CD14-positive monocyte (primary cell): ENCODE measurements around the gene MRRF. TPM values are rescaled to one million over a fixed set of nuclear protein-coding genes. Genes with fewer than 3 reads are reported as not detected.
A peak's percentile ranks its signal among the peaks of the same experiment; 100 is the strongest.

Experiments used
- DNase-seq, 3 donors: peaks; one replicate each; pipeline ENCODE4 v3.0.0-alpha.2; 2011 to 2022
- H2AFZ ChIP-seq: 2 replicates; pipeline ENCODE4 v1.6.0; 2012; ENCODE audit warnings: mild to moderate bottlenecking, low read depth, low read length, inconsistent platforms; ENCODE audit not compliant: insufficient read depth, poor library complexity, severe bottlenecking
- H3K27ac ChIP-seq, 2 donors: 1 replicate in 1 of 2; 2 replicates in 1 of 2; pipeline ENCODE4 v1.5.1; 2012 to 2013; ENCODE audit warnings: low read length in 2 of 2, control low read depth in 1 of 2, inconsistent platforms in 1 of 2, low read depth in 1 of 2, mild to moderate bottlenecking in 1 of 2
- H3K27me3 ChIP-seq, 2 donors: one replicate each; pipeline versions ENCODE4 v1.6.0 to v1.6.1; 2011 to 2013; ENCODE audit warnings: low read length in 2 of 2; ENCODE audit not compliant: control insufficient read depth in 2 of 2, insufficient read depth in 2 of 2
- H3K36me3 ChIP-seq, 2 donors: replicated peaks in 1 of 2; 1 replicate in 1 of 2; 2 replicates in 1 of 2; pipeline versions ENCODE4 v1.5.1 to v1.6.1; 2012 to 2013; ENCODE audit warnings: low read length in 2 of 2, control low read depth in 1 of 2, inconsistent platforms in 1 of 2, mild to moderate bottlenecking in 1 of 2; ENCODE audit not compliant: insufficient read depth in 2 of 2, control insufficient read depth in 1 of 2
- H3K4me1 ChIP-seq, 2 donors: 1 replicate in 1 of 2; 2 replicates in 1 of 2; pipeline versions ENCODE4 v1.5.1 to v1.6.1; 2012 to 2013; ENCODE audit warnings: low read length in 2 of 2, control low read depth in 1 of 2, inconsistent platforms in 1 of 2, mild to moderate bottlenecking in 1 of 2, moderate library complexity in 1 of 2; ENCODE audit not compliant: insufficient read depth in 2 of 2, control insufficient read depth in 1 of 2
- H3K4me2 ChIP-seq: replicated peaks from 2 replicates; pipeline ENCODE3; 2012; ENCODE audit warnings: low read length, moderate library complexity, mild to moderate bottlenecking; ENCODE audit not compliant: poor library complexity, severe bottlenecking; ENCODE audit errors: extremely low read depth
- H3K4me3 ChIP-seq, 3 experiments: fragments of 200-600 bp in 1 of 3; sonication (generic) in 1 of 3; replicated peaks in 1 of 3; 1 replicate in 2 of 3; 2 replicates in 1 of 3; pipeline ENCODE4 v1.5.1; 2011 to 2013; ENCODE audit warnings: low read length in 3 of 3, mild to moderate bottlenecking in 3 of 3, control low read depth in 2 of 3, low read depth in 2 of 3, inconsistent platforms in 1 of 3, moderate library complexity in 1 of 3
- H3K79me2 ChIP-seq: 2 replicates; pipeline ENCODE4 v1.6.0; 2012; ENCODE audit warnings: mild to moderate bottlenecking, control low read depth, inconsistent platforms, low read length, moderate library complexity; ENCODE audit not compliant: insufficient read depth
- H3K9ac ChIP-seq: 2 replicates; pipeline ENCODE4 v1.6.0; 2017; ENCODE audit warnings: low read length, mild to moderate bottlenecking; ENCODE audit not compliant: insufficient read depth, poor library complexity, severe bottlenecking
- H3K9me3 ChIP-seq, 2 donors: replicated peaks in 1 of 2; 1 replicate in 1 of 2; 2 replicates in 1 of 2; pipeline versions ENCODE4 v1.5.1 to v1.6.1; 2012 to 2013; ENCODE audit warnings: low read length in 2 of 2, control low read depth in 1 of 2; ENCODE audit not compliant: control insufficient read depth in 1 of 2, insufficient read depth in 1 of 2
- H4K20me1 ChIP-seq: 2 replicates; pipeline ENCODE4 v1.6.0; 2012; ENCODE audit warnings: mild to moderate bottlenecking, low read length, control low read depth, moderate library complexity; ENCODE audit not compliant: insufficient read depth
- H3K27ac Mint-ChIP-seq, 7 donors: one replicate each; pipeline ENCODE4 v1.8.0; 2020; ENCODE audit warnings: mild to moderate bottlenecking in 7 of 7, mixed read lengths in 7 of 7, moderate library complexity in 6 of 7, inconsistent platforms in 2 of 7
- H3K27me3 Mint-ChIP-seq, 3 donors: one replicate each; pipeline ENCODE4 v1.8.0; 2021 to 2022; ENCODE audit warnings: low read depth in 3 of 3, mild to moderate bottlenecking in 3 of 3, mixed read lengths in 3 of 3, moderate library complexity in 3 of 3, inconsistent platforms in 1 of 3
- H3K36me3 Mint-ChIP-seq, 2 donors: one replicate each; pipeline ENCODE4 v1.8.0; 2020; ENCODE audit warnings: mixed read lengths in 2 of 2, inconsistent platforms in 1 of 2, mild to moderate bottlenecking in 1 of 2
- H3K4me1 Mint-ChIP-seq: one replicate; pipeline ENCODE4 v1.8.0; 2020; ENCODE audit warnings: mild to moderate bottlenecking, mixed read lengths
- H3K4me3 Mint-ChIP-seq, 2 donors: one replicate each; pipeline ENCODE4 v1.8.0; 2020; ENCODE audit warnings: mild to moderate bottlenecking in 2 of 2, mixed read lengths in 2 of 2, moderate library complexity in 1 of 2
- H3K9me3 Mint-ChIP-seq, 7 donors: one replicate each; pipeline ENCODE4 v1.8.0; 2020 to 2022; ENCODE audit warnings: mixed read lengths in 7 of 7, mild to moderate bottlenecking in 6 of 7, moderate library complexity in 6 of 7, inconsistent platforms in 2 of 7
- CTCF ChIP-seq: fragments of 200-600 bp; IDR thresholded peaks from one replicate; pipeline ENCODE4 v1.8.0; 2022; ENCODE audit warnings: antibody characterized with exemption, mild to moderate bottlenecking
- WGBS: methylation state at CpG from one replicate; pipeline ENCODE4 v1.1.5; 2013; ENCODE audit warnings: missing lambda C conversion rate; ENCODE audit not compliant: insufficient coverage; 5-methylcytosine and 5-hydroxymethylcytosine counted together
- intact Hi-C, 2 donors: fragments of 100-400 bp; cut with micrococcal nuclease; formaldehyde crosslinking; loops; one replicate each; pipeline versions ENCODE4 v1.15.0 to v1.15.1; 2023
- polyA plus RNA-seq, 3 donors: library from polyadenylated mRNA; depleted of rRNA in 1 of 3; unstranded in 2 of 3; stranded (reverse) in 1 of 3; fragments of 300-500 nt in 2 of 3; fragments of >200 nt in 1 of 3; fragmentation: Illumina TruSeq in 2 of 3; gene quantifications; 1 replicate in 2 of 3; 2 replicates in 1 of 3; pipeline ENCODE4 v1.2.3, GENCODE V29; 2012 to 2021

Gene MRRF
- polyA plus RNA-seq, 3 donors, result 16.0 to 34.4 (median 16.2) TPM

- no peak for DNase-seq
- Mint-ChIP-seq H3K9me3 (peaks cover 0 to 27% (median 11%) of the 10 kb centered on the region in 7 donors), H3K4me1 (peaks cover 38% of the 10 kb centered on the region), H3K36me3 (peaks cover 0 to 11% of the 10 kb centered on the region in 2 donors), H3K27me3 (peaks cover 92 to 98% (median 93%) of the 10 kb centered on the region in 3 donors), H3K4me3 (peak overlapping the region in 1 of 2 donors; percentile 39), H3K27ac (no peak overlapping the region)
- no peak overlapping the region for H3K4me2 ChIP-seq
- H3K9ac ChIP-seq, result no peak overlapping the region
- WGBS, result no CpG with 5 or more reads among the region's 4 CpGs
- intact Hi-C loops, result no loop called here
- no peak overlapping the region for H3K27ac ChIP-seq
- peaks cover 17 to 23% of the 10 kb centered on the region in 2 donors for H3K4me1 ChIP-seq
- no peaks in the 10 kb centered on the region for H3K36me3 ChIP-seq
- H3K4me3 ChIP-seq, result no peak overlapping the region
- H2AFZ ChIP-seq, result no peak overlapping the region
- H3K79me2 ChIP-seq, result no peaks in the 10 kb centered on the region
- H4K20me1 ChIP-seq, result no peaks in the 10 kb centered on the region
- no peak for TF ChIP-seq CTCF
- peaks cover 67 to 93% of the 10 kb centered on the region in 2 donors for H3K27me3 ChIP-seq
- H3K9me3 ChIP-seq, result peaks cover 0 to 56% of the 10 kb centered on the region in 2 donors
Measured at GRCh38 chr9:122216138-122216797, 48.4 kb upstream of the MRRF start.

DNA sequence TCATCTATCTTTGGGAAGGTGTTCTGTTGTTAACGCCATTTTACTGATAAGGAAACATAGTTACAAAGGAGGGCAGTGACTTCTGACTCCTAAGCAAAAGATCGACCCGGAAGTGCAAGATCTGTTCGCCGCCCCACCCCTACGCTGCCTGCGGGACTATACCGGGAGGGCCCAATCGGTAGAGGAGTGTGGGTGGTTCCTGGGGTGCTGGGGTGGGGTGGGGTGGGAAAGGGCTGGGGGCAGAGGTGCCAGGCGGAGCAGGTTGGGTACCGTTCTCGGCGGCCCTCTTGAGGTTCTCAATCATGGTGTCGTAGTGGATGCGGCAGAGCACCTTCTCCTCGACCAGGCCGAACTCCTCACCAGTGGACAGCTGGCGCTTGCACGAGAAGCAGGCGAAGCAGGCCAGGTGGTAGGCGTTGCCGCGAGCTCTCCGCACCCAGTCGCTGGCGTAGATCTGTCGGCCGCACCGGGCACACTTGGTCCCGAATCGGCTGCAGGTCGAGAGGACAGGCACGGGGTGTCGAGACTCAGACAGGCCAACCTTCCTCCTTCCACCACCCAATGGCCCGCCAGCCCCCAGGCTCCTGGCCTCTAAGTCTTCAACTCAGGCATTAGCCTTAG is 47.8 kb upstream of the MRRF start:
- H3K9ac ChIP-seq, result no peak overlapping the region
- H4K20me1 ChIP-seq, result no peaks in the 10 kb centered on the region
- peaks cover 73 to 97% of the 10 kb centered on the region in 2 donors for H3K27me3 ChIP-seq
- peaks cover 38% of the 10 kb centered on the region for H3K4me1 Mint-ChIP-seq
- H3K36me3 ChIP-seq, result no peaks in the 10 kb centered on the region
- no peak overlapping the region for H3K4me3 ChIP-seq
- H3K27ac Mint-ChIP-seq, result no peak overlapping the region
- no peak overlapping the region for H3K4me3 Mint-ChIP-seq
- H3K36me3 Mint-ChIP-seq, result peaks cover 0 to 11% of the 10 kb centered on the region in 2 donors
- WGBS, result 90% methylated on average over 26 of the region's 35 CpGs
- H3K9me3 ChIP-seq, result peaks cover 0 to 60% of the 10 kb centered on the region in 2 donors
- no peaks in the 10 kb centered on the region for H3K79me2 ChIP-seq
- intact Hi-C loops, result no loop called here
- H2AFZ ChIP-seq, result no peak overlapping the region
- H3K4me1 ChIP-seq, result peaks cover 17 to 23% of the 10 kb centered on the region in 2 donors
- DNase-seq, result no peak
- peaks cover 94 to 100% (median 96%) of the 10 kb centered on the region in 3 donors for H3K27me3 Mint-ChIP-seq
- TF ChIP-seq CTCF, result no peak
- peaks cover 0 to 30% (median 11%) of the 10 kb centered on the region in 7 donors for H3K9me3 Mint-ChIP-seq
- no peak overlapping the region for H3K4me2 ChIP-seq
- H3K27ac ChIP-seq, result no peak overlapping the region
